IMR-90 (cell line): ENCODE data around the gene TENM4. TPM values are rescaled to one million over a fixed set of nuclear protein-coding genes. Genes with fewer than 3 reads are reported as not detected.

Experiments
- ATAC-seq: fragments of 200-7000 bp; cut with Tn5 transposase; 2 replicates; pipeline ENCODE4 v1.9.1; 2020; ENCODE audit warnings: low read depth, mild to moderate bottlenecking, moderate library complexity
- BruUV-seq: library from RNA; stranded (reverse); fragments of 400-500 nt; replicated peaks from 2 replicates; lab custom pipeline; 2021; lab: Mats Ljungman, UMichigan
- CTCF ChIA-PET: fragments of 300-600 bp; formaldehyde crosslinking; extraction: SDS; loops from one replicate; lab custom pipeline; 2021; ENCODE audit warnings: antibody characterized with exemption; lab: Yijun Ruan, JAX
- POLR2A ChIA-PET: fragments of 300-600 bp; sonication (Branson Sonifier 250); formaldehyde crosslinking; loops from one replicate; lab custom pipeline; 2022; ENCODE audit warnings: antibody characterized with exemption; ENCODE audit not compliant: unreplicated experiment; lab: Charles Lee
- DNase-seq: peaks from one replicate; pipeline ENCODE4 v3.0.0; 2013
- H2AFZ ChIP-seq: replicated peaks from 2 replicates; pipeline ENCODE3; 2013; ENCODE audit warnings: low read length, mild to moderate bottlenecking; ENCODE audit not compliant: poor library complexity
- H2AK5ac ChIP-seq: 2 replicates; pipeline ENCODE4 v1.6.1; 2013; ENCODE audit warnings: low read depth, low read length, inconsistent platforms
- H2AK9ac ChIP-seq: replicated peaks from 2 replicates; pipeline ENCODE3; 2013; ENCODE audit warnings: mild to moderate bottlenecking, low read depth, low read length, moderate library complexity; ENCODE audit not compliant: poor library complexity
- H2BK120ac ChIP-seq: 2 replicates; pipeline ENCODE4 v1.6.1; 2013; ENCODE audit warnings: low read depth, low read length, inconsistent platforms
- H2BK15ac ChIP-seq: 3 replicates; pipeline ENCODE4 v1.6.1; 2013; ENCODE audit warnings: low read depth, low read length, inconsistent platforms
- H2BK20ac ChIP-seq: 2 replicates; pipeline ENCODE4 v1.6.1; 2013; ENCODE audit warnings: low read depth, mild to moderate bottlenecking, inconsistent platforms, low read length, moderate library complexity
- H2BK5ac ChIP-seq: 2 replicates; pipeline ENCODE4 v1.6.1; 2013; ENCODE audit warnings: mild to moderate bottlenecking, low read depth, low read length, inconsistent platforms; ENCODE audit not compliant: poor library complexity, severe bottlenecking
- H3K14ac ChIP-seq: replicated peaks from 2 replicates; pipeline ENCODE4 v1.6.1; 2013; ENCODE audit warnings: low read depth, low read length, inconsistent platforms
- H3K18ac ChIP-seq: 2 replicates; pipeline ENCODE4 v1.6.1; 2013; ENCODE audit warnings: low read depth, low read length, control low read depth
- H3K23ac ChIP-seq: 2 replicates; pipeline ENCODE4 v1.6.1; 2013; ENCODE audit warnings: low read depth, low read length, inconsistent platforms
- H3K27ac ChIP-seq: 2 replicates; pipeline ENCODE4 v1.5.1; 2013; ENCODE audit warnings: mild to moderate bottlenecking, control low read depth, low read length; ENCODE audit not compliant: insufficient read depth
- H3K27me3 ChIP-seq: 2 replicates; pipeline ENCODE4 v1.6.1; 2013; ENCODE audit warnings: low read length; ENCODE audit not compliant: control insufficient read depth, insufficient read depth
- H3K36me3 ChIP-seq: 2 replicates; pipeline ENCODE4 v1.6.1; 2013; ENCODE audit warnings: low read length, mixed read lengths; ENCODE audit not compliant: control insufficient read depth, insufficient read depth
- H3K4ac ChIP-seq: 2 replicates; pipeline ENCODE4 v1.6.1; 2013; ENCODE audit warnings: low read depth, low read length, inconsistent platforms
- H3K4me1 ChIP-seq: 2 replicates; pipeline ENCODE4 v1.6.1; 2013; ENCODE audit warnings: low read length, mixed read lengths; ENCODE audit not compliant: control insufficient read depth, insufficient read depth
- H3K4me2 ChIP-seq: 2 replicates; pipeline ENCODE4 v1.6.1; 2013; ENCODE audit warnings: low read depth, mild to moderate bottlenecking, control low read depth, low read length, moderate library complexity
- H3K4me3 ChIP-seq: 2 replicates; pipeline ENCODE4 v1.5.1; 2013; ENCODE audit warnings: low read depth, mild to moderate bottlenecking, control low read depth, low read length, moderate library complexity; ENCODE audit not compliant: insufficient read depth
- H3K56ac ChIP-seq: 2 replicates; pipeline ENCODE4 v1.6.1; 2013; ENCODE audit warnings: low read length, inconsistent platforms; ENCODE audit not compliant: insufficient read depth; ENCODE audit errors: extremely low read depth
- H3K79me1 ChIP-seq, 2 experiments: 2 replicates each; pipeline ENCODE4 v1.6.1; 2013; ENCODE audit warnings: low read length in 2 of 2, inconsistent platforms in 1 of 2, low read depth in 1 of 2
- H3K9ac ChIP-seq: 2 replicates; pipeline ENCODE4 v1.6.1; 2013; ENCODE audit warnings: low read depth, low read length, control low read depth
- H3K9me1 ChIP-seq: 2 replicates; pipeline ENCODE4 v1.6.1; 2013; ENCODE audit warnings: low read length, inconsistent platforms; ENCODE audit not compliant: insufficient read depth
- H3K9me3 ChIP-seq: 2 replicates; pipeline ENCODE4 v1.6.1; 2013; ENCODE audit warnings: low read length; ENCODE audit not compliant: control insufficient read depth, insufficient read depth
- H4K20me1 ChIP-seq: 2 replicates; pipeline ENCODE4 v1.6.1; 2013; ENCODE audit warnings: low read length, inconsistent platforms; ENCODE audit not compliant: insufficient read depth
- H4K5ac ChIP-seq: 2 replicates; pipeline ENCODE4 v1.6.1; 2013; ENCODE audit warnings: mild to moderate bottlenecking, low read depth, low read length, control low read depth
- H4K8ac ChIP-seq, 2 experiments: 2 replicates each; pipeline ENCODE4 v1.6.1; 2013; ENCODE audit warnings: low read depth in 2 of 2, low read length in 2 of 2, control low read depth in 1 of 2, inconsistent platforms in 1 of 2
- H4K91ac ChIP-seq: 2 replicates; pipeline ENCODE4 v1.6.1; 2013; ENCODE audit warnings: low read depth, low read length, inconsistent platforms; ENCODE audit not compliant: insufficient read depth
- CHD1 ChIP-seq: IDR thresholded peaks from 2 replicates; pipeline ENCODE4 v1.6.1; 2012; ENCODE audit warnings: low read depth, low read length, improper control_type of control experiment
- FOS ChIP-seq: fragments of 150-350 bp; IDR thresholded peaks from 2 replicates; pipeline ENCODE4 v1.6.1; 2016; ENCODE audit warnings: low read depth, low read length
- MAFK ChIP-seq: IDR thresholded peaks from 2 replicates; pipeline ENCODE4 v1.6.1; 2012; ENCODE audit warnings: low read depth, low read length, improper control_type of control experiment
- MAZ ChIP-seq: IDR thresholded peaks from 2 replicates; pipeline ENCODE4 v1.6.1; 2012; ENCODE audit warnings: low read depth, mild to moderate bottlenecking, low read length, improper control_type of control experiment, moderate library complexity, borderline replicate concordance
- MXI1 ChIP-seq: IDR thresholded peaks from 2 replicates; pipeline ENCODE4 v1.6.1; 2012; ENCODE audit warnings: low read depth, mild to moderate bottlenecking, low read length, moderate library complexity, borderline replicate concordance
- NFE2L2 ChIP-seq: fragments of 150-350 bp; IDR thresholded peaks from 2 replicates; pipeline ENCODE4 v1.6.1; 2016; ENCODE audit warnings: low read depth, mild to moderate bottlenecking, low read length
- POLR2A ChIP-seq: IDR thresholded peaks from 2 replicates; pipeline ENCODE4 v1.6.1; 2012; ENCODE audit warnings: mild to moderate bottlenecking, low read depth, low read length
- RAD21 ChIP-seq: IDR thresholded peaks from 2 replicates; pipeline ENCODE4 v1.6.1; 2012; ENCODE audit warnings: low read length, improper control_type of control experiment
- SMC3 ChIP-seq: fragments of 150-350 bp; IDR thresholded peaks from 2 replicates; pipeline ENCODE4 v1.6.1; 2016; ENCODE audit warnings: low read depth, mild to moderate bottlenecking, antibody characterized with exemption, low read length, moderate library complexity
- WGBS, 2 experiments: methylation state at CpG; one replicate each; pipeline versions ENCODE4 v1.1.5 to v1.1.7; 2013; ENCODE audit warnings: missing lambda C conversion rate in 2 of 2; ENCODE audit not compliant: insufficient read length in 1 of 2; ENCODE audit errors: extremely low coverage in 2 of 2; 5-methylcytosine and 5-hydroxymethylcytosine counted together
- dilution Hi-C: fragments of 300-500 bp; cut with HindIII; formaldehyde crosslinking; loops from one replicate; pipeline ENCODE4 v1.14.3; 2018; ENCODE audit warnings: low sequenced_read_pairs; ENCODE audit not compliant: unreplicated experiment
- in situ Hi-C: fragments of 300-500 bp; cut with MboI; formaldehyde crosslinking; loops from 3 replicates; pipeline ENCODE4 v1.14.3; 2019; ENCODE audit warnings: low sequenced_read_pairs, inconsistent platforms, mixed read lengths
- intact Hi-C: fragments of 100-400 bp; cut with micrococcal nuclease; formaldehyde crosslinking; loops from 2 replicates; pipeline ENCODE4 v1.10.0; 2022
- polyA plus RNA-seq, 3 experiments: library from polyadenylated mRNA; depleted of rRNA; stranded (reverse); fragments of >200 nt; gene quantifications; 2 replicates each; pipeline ENCODE4 v1.2.3, GENCODE V29; 2012; ENCODE audit warnings: low replicate concordance in 1 of 3
- total RNA-seq: library from RNA; depleted of rRNA; stranded (reverse); fragments of >200 nt; gene quantifications from 2 replicates; pipeline ENCODE4 v1.2.3, GENCODE V29; 2012
- TF ChIP-seq, protein P1 (sequence below): fragments of 150-350 bp; IDR thresholded peaks from 2 replicates; pipeline ENCODE4 v1.6.1; 2016; ENCODE audit warnings: low read depth, mild to moderate bottlenecking, low read length, moderate library complexity, borderline replicate concordance

The TENM4 gene
- total and polyA plus RNA-seq, 2 of the 4 experiments (the other 2 are of a cell fraction), result 7.4 to 9.0 TPM

DNA sequence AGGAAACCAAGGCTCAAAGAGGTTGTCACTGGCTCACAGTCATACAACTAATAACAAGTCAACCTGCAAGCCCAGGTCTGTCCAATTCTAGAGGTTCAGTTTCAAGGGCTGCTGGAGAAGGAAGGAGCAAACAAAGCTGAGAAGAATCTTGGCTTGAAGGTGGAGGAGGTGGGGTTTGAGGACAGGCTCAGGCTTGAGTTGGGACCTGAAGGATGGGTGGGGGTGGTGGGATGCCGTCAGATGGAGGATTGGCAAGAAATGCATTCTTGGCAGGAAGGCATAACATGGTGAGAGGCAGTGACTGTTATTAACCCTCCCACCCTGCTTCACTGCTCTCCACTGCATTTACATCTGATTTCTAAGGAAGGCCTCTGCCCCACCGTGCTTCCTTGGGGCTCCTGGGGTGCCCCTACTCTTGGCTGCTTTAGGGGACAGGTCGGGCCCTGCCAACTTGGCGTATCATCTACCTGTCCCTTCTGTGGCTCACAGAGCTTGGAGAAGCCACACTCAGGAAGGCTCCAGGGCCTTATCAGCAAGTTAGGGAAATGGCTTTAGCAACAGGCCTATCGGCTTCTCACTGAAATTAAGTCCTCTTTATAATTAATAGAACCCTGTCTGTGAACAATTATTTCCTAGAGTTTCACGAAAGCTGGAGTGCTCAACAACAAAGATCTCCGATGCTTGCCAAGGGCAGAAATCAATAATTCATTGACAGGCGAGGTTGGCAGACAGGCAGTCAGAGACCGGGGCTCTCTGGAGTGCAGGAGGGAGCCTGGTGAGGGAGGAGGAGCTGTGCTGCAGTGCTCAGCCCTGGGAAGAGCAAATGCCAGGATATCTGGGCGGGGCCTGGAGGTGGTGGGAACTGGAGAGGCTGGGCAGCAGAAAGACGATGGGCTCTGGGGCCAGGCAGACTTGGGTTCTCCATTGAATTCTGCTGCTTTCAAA lies 781.2 kb downstream of the TENM4 start:
- no peaks in the 10 kb centered on the region; the same call in 1 of the 2 replicates for H3K9me1 ChIP-seq
- no peaks in the 10 kb centered on the region for H3K9me3 ChIP-seq
- H3K4me2 ChIP-seq, result no peak overlapping the region
- H3K4me1 ChIP-seq, result no peaks in the 10 kb centered on the region
- H3K4ac ChIP-seq, result no peak overlapping the region
- H4K8ac ChIP-seq, result no peak overlapping the region
- no peak overlapping the region for H3K23ac ChIP-seq
- no peak overlapping the region for H2AK5ac ChIP-seq
- H3K79me1 ChIP-seq, result no peaks in the 10 kb centered on the region
- no peak overlapping the region for H2BK15ac ChIP-seq
- H3K36me3 ChIP-seq, result peaks cover 7% of the 10 kb centered on the region; the same call in 1 of the 2 replicates
- no peak overlapping the region for H4K5ac ChIP-seq
- DNase-seq, result no peak
- H3K27ac ChIP-seq, result no peak overlapping the region
- no TSS peak for BruUV-seq
- in situ Hi-C loops (loop anchor here (10.0 kb wide), 1 partner anchor 435 kb away; no protein-coding TSS in a partner anchor), dilution Hi-C loops (no loop called here), intact Hi-C loops (no loop called here)
- H2AK9ac ChIP-seq, result no peak overlapping the region
- ChIA-PET CTCF (no interaction called here), POLR2A (no interaction called here)
- no peak overlapping the region for H2BK5ac ChIP-seq
- H2AFZ ChIP-seq, result no peak overlapping the region
- H2BK20ac ChIP-seq, result no peak overlapping the region
- H3K56ac ChIP-seq, result no peak overlapping the region
- no peak overlapping the region for H3K14ac ChIP-seq
- H3K4me3 ChIP-seq, result no peak overlapping the region
- no peak for TF ChIP-seq MXI1
- TF ChIP-seq CHD1, result no peak
- TF ChIP-seq MAZ, result no peak
- TF ChIP-seq, protein P1, sequence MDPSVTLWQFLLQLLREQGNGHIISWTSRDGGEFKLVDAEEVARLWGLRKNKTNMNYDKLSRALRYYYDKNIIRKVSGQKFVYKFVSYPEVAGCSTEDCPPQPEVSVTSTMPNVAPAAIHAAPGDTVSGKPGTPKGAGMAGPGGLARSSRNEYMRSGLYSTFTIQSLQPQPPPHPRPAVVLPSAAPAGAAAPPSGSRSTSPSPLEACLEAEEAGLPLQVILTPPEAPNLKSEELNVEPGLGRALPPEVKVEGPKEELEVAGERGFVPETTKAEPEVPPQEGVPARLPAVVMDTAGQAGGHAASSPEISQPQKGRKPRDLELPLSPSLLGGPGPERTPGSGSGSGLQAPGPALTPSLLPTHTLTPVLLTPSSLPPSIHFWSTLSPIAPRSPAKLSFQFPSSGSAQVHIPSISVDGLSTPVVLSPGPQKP, result no peak
- TF ChIP-seq NFE2L2, result no peak
- no peak for TF ChIP-seq SMC3
- no peak for TF ChIP-seq RAD21
- no peak for TF ChIP-seq POLR2A
- no peak for TF ChIP-seq MAFK
- no peak for TF ChIP-seq FOS
- no peaks in the 10 kb centered on the region for H3K27me3 ChIP-seq
- no peak overlapping the region for H3K9ac ChIP-seq
- no peak for ATAC-seq
- WGBS, 2 experiments, result 87% methylated on average over 4 of the region's 11 CpGs; no CpG with 5 or more reads in 1 of the 2 experiments
- no peak overlapping the region for H2BK120ac ChIP-seq
- H4K20me1 ChIP-seq, result no peaks in the 10 kb centered on the region
- H4K91ac ChIP-seq, result no peak overlapping the region
- H3K18ac ChIP-seq, result no peak overlapping the region
